ENCODE measurements around the gene TAS2R43. TPM values are rescaled to one million over a fixed set of nuclear protein-coding genes. Genes with fewer than 3 reads are reported as not detected.
"Not testable (repeated sequence)": the region's sequence is repeated elsewhere in the genome, so short reads cannot be mapped to it uniquely, and the experiment has no call there.

Gene TAS2R43
- 8.5 TPM for total RNA-seq

GRCh38 chr12:11092128-11092527, at the start of gene TAS2R43:
Gene TAS2R43 (minus strand): TSS chr12:11092313. CDS start chr12:11092229, 84 bp downstream.
- no peak for DNase-seq

- no peak for DNase-seq
Measured at GRCh38 chr12:11136075-11136474, 44.0 kb upstream of the TAS2R43 start.

- no peak for DNase-seq
Measured at GRCh38 chr12:11134305-11134704, 42.2 kb upstream of the TAS2R43 start, which contains the start of gene TAS2R30. Gene TAS2R30 (minus strand): TSS chr12:11134644. CDS start chr12:11134244, 400 bp downstream.

GRCh38 chr12:11133816-11134215, 41.7 kb upstream of the TAS2R43 start:
- no peak for DNase-seq

- no peak for DNase-seq
Measured at GRCh38 chr12:11133162-11133561, 41.0 kb upstream of the TAS2R43 start.

GRCh38 chr12:11130999-11131398, 38.9 kb upstream of the TAS2R43 start:
- DNase-seq, result no peak

GRCh38 chr12:11130382-11130781, 38.3 kb upstream of the TAS2R43 start:
- DNase-seq, result no peak

GRCh38 chr12:11114130-11114529, 22.0 kb upstream of the TAS2R43 start:
- not testable (repeated sequence) for DNase-seq

GRCh38 chr12:11111213-11111612, 19.1 kb upstream of the TAS2R43 start:
- DNase-seq, result not testable (repeated sequence)

- DNase-seq, result no peak
Measured at GRCh38 chr12:11108862-11109261, 16.7 kb upstream of the TAS2R43 start.

- DNase-seq, result no peak
Measured at GRCh38 chr12:11107719-11108118, 15.6 kb upstream of the TAS2R43 start.

- no peak for DNase-seq
Measured at GRCh38 chr12:11106288-11106687, 14.2 kb upstream of the TAS2R43 start.

- no peak for DNase-seq
Measured at GRCh38 chr12:11105546-11105945, 13.4 kb upstream of the TAS2R43 start.

- not testable (repeated sequence) for DNase-seq
Measured at GRCh38 chr12:11094910-11095309, 2.8 kb upstream of the TAS2R43 start.

- no peak for DNase-seq
Measured at GRCh38 chr12:11089246-11089645, 2.9 kb downstream of the TAS2R43 start.

- DNase-seq, result no peak
Measured at GRCh38 chr12:11085419-11085818, 6.7 kb downstream of the TAS2R43 start.

- no peak for DNase-seq
Measured at GRCh38 chr12:11081987-11082386, 10.1 kb downstream of the TAS2R43 start.

GRCh38 chr12:11078246-11078645, 13.9 kb downstream of the TAS2R43 start:
- DNase-seq, result no peak

GRCh38 chr12:11075642-11076041, 16.5 kb downstream of the TAS2R43 start:
- DNase-seq, result no peak

GRCh38 chr12:11071414-11071813, 20.7 kb downstream of the TAS2R43 start:
- DNase-seq, result no peak

- DNase-seq, result no peak
Measured at GRCh38 chr12:11070999-11071398, 21.1 kb downstream of the TAS2R43 start.

GRCh38 chr12:11069854-11070365, 22.2 kb downstream of the TAS2R43 start:
- DNase-seq, result no peak

- DNase-seq, result no peak
Measured at GRCh38 chr12:11067514-11067913, 24.6 kb downstream of the TAS2R43 start.

GRCh38 chr12:11062194-11062593, 29.9 kb downstream of the TAS2R43 start, which contains the start of gene TAS2R46:
Gene TAS2R46 (minus strand): TSS chr12:11062294. CDS start chr12:11062294, 0 bp downstream.
- not testable (repeated sequence) for DNase-seq

GRCh38 chr12:11059784-11060183, 32.3 kb downstream of the TAS2R43 start:
- no peak for DNase-seq

Measured in skin of body (tissue), 2 donors.